Activated CD4-positive, alpha-beta T cell treated with anti-CD3 and anti-CD28 coated beads for 48 hours (primary cell): ENCODE measurements around the gene LRP1.

Experiments used
- DNase-seq: peaks from one replicate; pipeline ENCODE4 v3.0.0-alpha.2; 2020

The LRP1 gene

DNA sequence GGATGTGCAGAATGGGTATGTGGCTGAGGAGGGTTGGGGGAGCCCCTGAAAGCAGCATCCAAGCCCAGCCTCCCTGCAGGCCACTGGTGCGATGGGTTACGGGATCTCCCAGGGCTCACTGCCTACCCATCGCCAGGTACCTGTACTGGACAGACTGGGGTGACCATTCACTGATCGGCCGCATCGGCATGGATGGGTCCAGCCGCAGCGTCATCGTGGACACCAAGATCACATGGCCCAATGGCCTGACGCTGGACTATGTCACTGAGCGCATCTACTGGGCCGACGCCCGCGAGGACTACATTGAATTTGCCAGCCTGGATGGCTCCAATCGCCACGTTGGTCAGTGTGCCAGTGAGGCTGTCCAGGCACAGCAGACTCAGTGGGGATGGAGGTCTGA is 70.0 kb downstream of the LRP1 start:
- DNase-seq = no peak

DNA sequence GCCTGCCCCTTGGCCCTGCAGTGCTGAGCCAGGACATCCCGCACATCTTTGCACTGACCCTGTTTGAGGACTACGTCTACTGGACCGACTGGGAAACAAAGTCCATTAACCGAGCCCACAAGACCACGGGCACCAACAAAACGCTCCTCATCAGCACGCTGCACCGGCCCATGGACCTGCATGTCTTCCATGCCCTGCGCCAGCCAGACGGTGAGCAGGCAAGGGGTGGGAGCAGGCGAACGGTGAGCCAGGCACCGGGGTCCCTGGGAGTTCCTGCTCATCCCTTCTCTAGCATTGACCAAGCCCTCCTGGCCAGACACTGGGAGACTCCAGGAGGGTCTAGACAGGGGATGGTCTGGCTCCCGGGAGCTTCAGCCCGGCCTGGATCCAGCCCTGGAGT is 70.9 kb downstream of the LRP1 start:
- no peak for DNase-seq

DNA sequence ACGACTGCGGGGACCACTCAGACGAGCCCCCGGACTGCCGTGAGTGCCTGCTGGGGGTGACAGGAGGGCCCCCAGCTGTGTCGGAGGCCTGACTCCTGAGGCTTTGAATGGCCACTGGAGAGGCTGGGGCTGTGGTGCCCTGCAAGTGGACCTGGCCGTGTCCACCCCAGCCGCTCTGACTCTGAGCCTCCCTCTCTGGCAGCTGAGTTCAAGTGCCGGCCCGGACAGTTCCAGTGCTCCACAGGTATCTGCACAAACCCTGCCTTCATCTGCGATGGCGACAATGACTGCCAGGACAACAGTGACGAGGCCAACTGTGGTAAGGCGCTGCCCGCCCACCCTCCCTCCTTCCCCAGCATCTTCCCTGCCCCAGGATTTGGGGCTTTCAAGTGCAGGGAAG is 72.2 kb downstream of the LRP1 start:
- DNase-seq = no peak

DNA sequence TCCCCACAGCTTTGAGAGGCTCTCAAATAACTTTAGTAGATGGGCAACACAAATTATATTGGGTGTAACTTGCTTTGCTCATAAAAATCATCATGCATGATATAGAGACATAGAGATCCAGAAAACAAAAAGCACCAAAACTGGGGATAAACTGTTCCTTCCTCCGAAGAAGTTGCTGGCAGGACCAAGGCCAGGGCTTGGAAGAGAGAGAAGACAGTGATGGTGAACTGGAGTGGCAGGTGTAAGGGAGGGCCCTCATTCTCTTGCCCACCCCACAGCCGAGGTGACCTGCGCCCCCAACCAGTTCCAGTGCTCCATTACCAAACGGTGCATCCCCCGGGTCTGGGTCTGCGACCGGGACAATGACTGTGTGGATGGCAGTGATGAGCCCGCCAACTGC is 72.9 kb downstream of the LRP1 start:
- no peak for DNase-seq

DNA sequence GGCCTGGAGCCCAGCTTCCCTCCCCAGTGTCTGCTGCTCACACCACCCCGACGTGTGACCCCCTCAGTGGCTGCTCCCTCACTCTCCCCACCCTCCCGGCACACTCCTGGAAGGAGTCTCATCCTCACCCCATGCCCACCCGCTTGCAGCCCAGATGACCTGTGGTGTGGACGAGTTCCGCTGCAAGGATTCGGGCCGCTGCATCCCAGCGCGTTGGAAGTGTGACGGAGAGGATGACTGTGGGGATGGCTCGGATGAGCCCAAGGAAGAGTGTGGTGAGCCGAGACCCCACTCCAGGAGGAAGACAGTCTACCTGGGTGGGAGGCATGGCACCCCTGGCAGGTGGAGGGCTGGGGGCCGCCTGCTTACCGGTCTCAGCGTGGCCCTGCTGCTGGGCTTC is 73.3 kb downstream of the LRP1 start:
- no peak for DNase-seq

DNA sequence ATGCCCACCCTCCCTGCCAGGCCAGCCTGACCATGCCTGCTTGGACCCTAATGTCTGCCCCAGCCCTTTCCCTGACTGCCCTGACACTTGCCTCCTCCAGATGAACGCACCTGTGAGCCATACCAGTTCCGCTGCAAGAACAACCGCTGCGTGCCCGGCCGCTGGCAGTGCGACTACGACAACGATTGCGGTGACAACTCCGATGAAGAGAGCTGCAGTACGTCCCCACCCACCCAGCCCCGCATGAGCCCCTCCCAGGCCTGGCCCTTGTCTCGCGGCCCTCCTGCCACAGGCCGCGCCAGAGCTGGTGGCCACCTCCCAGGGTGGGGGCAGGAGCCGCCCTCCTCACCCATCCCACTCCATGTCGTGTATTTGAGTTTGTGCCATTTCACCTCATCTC is 74.0 kb downstream of the LRP1 start:
- no peak for DNase-seq

DNA sequence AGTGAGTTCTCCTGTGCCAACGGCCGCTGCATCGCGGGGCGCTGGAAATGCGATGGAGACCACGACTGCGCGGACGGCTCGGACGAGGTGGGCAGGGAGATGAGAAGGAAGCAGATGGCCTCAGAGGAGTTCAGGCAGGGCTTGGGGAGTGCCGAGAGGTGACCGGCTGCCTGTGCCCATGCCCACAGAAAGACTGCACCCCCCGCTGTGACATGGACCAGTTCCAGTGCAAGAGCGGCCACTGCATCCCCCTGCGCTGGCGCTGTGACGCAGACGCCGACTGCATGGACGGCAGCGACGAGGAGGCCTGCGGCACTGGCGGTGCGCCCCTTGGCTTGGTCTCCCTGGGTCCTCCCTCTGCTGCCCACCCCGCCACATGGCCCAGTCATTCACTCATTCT is 74.9 kb downstream of the LRP1 start:
- no peak for DNase-seq

DNA sequence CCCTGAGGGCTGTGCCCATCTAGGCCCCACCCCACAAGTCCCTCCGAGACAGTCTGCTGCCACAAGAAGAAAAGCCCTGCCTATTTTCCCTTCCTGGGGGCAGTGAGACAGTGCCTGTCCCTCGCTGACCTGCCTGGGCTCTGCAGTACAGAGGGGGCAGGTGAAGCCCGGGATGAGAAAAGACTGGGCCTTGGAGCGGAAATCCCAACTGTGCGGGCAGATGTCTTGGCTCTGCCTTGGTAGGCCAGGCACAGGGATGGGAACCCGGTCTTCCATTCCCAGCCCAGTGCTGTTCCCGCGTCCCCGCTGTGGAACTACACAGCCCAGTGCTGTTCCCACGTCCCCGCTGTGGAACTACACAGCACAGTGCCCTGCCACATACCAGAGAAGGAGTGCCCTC is 75.5 kb downstream of the LRP1 start:
- DNase-seq = no peak

DNA sequence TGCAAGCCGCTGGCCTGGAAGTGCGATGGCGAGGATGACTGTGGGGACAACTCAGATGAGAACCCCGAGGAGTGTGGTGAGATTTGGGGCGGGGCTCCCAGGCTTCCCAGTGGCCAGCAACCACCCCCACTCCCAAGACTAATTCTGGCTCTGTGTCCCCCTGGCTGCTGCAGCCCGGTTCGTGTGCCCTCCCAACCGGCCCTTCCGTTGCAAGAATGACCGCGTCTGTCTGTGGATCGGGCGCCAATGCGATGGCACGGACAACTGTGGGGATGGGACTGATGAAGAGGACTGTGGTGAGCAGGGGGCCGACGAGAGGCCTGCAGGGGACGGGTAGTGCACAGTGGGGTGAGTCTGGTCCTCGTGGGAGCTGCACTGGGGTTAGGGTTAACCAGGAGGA is 76.2 kb downstream of the LRP1 start:
- DNase-seq = no peak

DNA sequence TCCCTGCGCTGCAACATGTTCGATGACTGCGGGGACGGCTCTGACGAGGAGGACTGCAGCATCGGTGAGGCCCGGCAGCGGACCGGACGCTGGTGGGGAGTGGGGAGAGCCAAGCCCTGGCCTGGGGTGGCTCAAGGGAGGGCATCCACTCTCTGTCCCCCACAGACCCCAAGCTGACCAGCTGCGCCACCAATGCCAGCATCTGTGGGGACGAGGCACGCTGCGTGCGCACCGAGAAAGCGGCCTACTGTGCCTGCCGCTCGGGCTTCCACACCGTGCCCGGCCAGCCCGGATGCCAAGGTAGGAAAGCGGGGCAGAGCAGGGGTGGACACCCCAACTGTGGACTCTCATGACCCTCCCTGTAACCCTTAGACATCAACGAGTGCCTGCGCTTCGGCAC is 76.9 kb downstream of the LRP1 start:
- no peak for DNase-seq

DNA sequence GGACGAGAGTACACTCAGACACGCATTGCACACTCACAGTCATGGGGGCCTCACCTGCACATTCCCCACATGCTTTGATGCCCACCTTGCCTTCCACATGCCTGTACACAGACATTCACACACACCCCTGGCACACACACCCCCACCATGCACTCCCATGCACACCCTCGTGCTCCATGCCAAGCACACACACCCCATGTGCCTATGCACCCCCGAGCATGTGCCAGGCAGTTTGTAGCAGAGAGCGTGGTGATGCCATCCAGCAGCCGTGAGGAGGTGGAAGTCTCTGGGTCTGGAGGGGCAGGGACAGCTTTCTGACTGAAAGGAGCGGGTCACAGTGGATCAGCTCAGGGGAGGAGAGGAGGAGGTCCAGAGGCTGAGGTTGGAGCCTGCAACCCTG is 77.6 kb downstream of the LRP1 start:
- DNase-seq = no peak

DNA sequence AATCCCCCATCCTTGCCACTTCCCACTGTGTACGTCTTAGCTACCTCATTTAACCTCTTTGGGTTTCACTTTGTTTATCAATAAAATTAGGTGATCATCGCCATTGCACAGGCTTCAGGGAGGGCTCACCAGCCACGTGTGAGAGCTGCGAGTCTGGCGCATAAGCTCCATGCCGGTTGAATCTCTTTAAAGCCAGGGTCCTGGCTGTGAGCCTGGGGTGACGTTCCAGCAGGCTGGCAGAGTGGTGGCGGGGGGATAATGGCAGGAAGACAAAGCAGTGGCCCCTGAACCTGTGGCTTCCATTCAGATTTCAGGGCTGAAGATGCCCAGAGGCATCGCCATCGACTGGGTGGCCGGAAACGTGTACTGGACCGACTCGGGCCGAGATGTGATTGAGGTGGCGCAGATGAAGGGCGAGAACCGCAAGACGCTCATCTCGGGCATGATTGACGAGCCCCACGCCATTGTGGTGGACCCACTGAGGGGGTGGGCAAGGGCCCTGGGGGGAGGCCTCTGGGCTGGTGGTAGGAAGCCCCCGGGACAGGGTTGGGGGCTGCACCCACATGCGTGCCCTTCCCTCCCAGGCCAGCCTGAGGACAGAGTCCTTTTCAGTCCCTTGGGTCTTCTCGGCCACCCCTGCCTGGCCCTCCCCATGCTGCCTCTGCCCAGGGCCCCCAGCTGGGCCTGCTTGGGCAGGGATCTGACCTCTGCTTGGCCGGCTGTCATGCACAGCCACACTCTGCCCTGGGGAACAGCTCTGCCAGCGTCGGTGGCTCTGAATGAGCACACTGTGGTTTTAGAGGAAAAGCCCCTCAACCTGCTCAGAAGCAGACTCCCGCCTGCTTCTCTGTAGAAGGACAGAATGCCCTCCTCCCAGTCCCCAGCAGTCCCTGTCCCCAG is 79.7 kb downstream of the LRP1 start:
- DNase-seq = no peak

DNA sequence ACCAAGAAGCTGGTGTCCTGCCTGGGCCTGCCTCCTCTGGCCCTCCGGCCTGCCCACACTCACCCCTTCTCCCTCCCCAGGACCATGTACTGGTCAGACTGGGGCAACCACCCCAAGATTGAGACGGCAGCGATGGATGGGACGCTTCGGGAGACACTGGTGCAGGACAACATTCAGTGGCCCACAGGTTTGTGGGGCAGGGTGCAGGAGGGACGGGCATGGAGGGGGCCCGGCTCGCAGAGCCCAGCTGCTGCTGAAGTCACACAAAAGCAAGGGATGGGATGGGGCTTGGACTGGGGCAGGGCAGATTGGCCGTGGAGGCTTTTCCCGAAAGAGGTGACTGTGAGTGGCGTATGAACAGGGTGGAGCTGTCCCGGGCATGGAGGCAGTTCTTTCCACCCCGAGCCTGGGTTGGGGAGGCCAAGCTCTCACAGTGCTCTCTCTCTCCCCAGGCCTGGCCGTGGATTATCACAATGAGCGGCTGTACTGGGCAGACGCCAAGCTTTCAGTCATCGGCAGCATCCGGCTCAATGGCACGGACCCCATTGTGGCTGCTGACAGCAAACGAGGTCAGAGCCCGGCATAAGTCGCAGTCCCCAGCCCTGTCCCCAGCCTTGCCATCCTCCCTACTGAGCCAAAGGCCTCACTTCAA is 80.5 kb downstream of the LRP1 start:
- DNase-seq = no peak

DNA sequence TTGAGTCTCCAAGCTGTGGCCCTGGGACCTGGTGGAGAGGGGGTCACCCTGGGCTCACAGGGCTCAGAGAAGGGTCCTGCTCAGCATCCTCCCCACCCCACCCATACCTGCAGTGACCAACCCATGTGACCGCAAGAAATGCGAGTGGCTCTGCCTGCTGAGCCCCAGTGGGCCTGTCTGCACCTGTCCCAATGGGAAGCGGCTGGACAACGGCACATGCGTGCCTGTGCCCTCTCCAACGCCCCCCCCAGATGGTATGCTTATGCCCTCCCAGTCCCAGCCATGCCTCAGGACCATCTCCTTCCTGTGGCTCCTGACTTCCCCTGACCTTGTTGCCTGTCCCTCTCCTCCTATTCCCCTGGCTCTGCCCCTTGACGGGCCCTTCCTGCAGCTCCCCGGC is 81.6 kb downstream of the LRP1 start:
- DNase-seq = no peak

DNA sequence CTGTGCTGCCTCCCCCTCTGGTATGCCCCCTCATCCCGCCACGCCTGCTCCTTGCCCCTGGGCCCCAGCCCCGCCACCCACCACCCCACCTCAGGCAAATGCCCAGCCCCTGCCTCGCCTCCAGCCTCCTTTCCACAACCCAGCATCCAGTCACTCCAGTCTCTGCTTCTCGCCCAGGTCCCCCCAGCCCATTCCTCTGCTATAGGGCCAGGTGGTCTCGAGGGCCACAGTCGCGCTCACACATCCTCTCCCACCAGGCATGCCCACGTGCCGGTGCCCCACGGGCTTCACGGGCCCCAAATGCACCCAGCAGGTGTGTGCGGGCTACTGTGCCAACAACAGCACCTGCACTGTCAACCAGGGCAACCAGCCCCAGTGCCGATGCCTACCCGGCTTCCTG is 82.2 kb downstream of the LRP1 start:
- DNase-seq = no peak

DNA sequence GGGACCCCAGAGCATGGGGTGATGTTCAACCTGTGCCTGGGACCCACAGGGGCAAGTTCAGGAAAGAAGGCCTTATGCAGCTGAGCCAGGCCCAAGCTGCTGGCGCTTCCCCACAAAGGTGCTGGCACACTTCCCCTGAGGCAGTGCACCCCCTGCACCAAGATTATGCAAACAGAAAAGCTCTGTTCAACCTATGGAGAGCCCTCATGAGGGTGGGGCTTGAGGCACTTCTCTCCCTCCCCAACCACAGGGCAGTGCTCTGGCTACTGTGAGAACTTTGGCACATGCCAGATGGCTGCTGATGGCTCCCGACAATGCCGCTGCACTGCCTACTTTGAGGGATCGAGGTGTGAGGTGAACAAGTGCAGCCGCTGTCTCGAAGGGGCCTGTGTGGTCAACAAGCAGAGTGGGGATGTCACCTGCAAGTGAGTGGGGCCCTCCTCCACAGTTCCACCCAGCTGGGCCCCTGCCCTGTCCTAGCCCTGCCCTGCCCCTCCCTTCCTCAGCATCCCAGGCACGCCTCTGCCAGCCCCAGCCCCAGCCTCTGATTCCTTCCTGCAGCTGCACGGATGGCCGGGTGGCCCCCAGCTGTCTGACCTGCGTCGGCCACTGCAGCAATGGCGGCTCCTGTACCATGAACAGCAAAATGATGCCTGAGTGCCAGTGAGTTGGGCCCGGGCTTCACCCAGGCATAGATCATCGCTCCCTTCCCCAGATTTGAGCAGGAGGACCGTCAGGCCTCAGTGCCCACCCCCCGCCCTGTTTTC is 82.8 kb downstream of the LRP1 start:
- no peak for DNase-seq

DNA sequence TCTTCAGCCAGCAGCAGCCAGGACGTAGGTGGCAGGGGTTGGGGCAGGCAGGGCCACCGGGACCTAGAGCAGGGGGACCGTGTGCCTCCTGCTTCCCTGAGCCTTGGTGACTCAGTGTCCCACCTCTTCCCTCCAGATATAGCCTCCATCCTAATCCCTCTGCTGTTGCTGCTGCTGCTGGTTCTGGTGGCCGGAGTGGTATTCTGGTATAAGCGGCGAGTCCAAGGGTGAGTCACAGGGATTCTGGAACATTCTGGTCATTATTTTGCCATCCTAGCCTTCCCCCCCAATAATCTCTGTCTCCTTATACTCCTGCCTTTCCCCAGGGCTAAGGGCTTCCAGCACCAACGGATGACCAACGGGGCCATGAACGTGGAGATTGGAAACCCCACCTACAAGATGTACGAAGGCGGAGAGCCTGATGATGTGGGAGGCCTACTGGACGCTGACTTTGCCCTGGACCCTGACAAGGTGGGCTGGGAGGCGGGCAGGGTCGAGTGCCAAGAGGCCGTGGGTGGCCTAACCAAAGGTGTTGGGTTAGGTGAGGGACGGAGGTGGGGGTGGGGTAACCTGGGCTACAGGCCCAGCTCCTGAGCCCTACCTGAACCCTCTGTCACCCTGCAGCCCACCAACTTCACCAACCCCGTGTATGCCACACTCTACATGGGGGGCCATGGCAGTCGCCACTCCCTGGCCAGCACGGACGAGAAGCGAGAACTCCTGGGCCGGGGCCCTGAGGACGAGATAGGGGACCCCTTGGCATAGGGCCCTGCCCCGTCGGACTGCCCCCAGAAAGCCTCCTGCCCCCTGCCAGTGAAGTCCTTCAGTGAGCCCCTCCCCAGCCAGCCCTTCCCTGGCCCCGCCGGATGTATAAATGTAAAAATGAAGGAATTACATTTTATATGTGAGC is 83.8 kb downstream of the LRP1 start:
- DNase-seq = no peak

DNA sequence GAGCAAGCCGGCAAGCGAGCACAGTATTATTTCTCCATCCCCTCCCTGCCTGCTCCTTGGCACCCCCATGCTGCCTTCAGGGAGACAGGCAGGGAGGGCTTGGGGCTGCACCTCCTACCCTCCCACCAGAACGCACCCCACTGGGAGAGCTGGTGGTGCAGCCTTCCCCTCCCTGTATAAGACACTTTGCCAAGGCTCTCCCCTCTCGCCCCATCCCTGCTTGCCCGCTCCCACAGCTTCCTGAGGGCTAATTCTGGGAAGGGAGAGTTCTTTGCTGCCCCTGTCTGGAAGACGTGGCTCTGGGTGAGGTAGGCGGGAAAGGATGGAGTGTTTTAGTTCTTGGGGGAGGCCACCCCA is 84.4 kb downstream of the LRP1 start:
- DNase-seq = no peak

DNA sequence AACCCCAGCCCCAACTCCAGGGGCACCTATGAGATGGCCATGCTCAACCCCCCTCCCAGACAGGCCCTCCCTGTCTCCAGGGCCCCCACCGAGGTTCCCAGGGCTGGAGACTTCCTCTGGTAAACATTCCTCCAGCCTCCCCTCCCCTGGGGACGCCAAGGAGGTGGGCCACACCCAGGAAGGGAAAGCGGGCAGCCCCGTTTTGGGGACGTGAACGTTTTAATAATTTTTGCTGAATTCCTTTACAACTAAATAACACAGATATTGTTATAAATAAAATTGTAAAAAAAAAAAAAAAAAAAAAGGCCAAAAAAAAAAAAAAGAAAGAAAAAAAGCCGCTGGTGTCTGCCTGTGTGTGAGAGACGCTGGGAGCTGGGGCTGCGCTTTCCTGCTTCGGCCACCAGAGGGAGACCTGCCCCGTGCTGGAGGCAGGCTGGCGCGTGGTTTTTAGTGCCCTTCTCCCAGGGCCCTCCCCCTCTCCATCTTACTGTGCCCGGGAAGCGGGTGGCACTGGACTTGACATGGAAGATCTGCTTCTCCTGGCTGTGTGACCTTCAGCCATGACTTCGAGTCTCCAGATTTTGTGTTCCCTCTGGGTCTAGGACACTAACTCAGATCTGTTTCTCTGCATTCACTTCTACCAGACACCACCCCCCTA is 84.9 kb downstream of the LRP1 start:
- peak; percentile 89 for DNase-seq

DNA sequence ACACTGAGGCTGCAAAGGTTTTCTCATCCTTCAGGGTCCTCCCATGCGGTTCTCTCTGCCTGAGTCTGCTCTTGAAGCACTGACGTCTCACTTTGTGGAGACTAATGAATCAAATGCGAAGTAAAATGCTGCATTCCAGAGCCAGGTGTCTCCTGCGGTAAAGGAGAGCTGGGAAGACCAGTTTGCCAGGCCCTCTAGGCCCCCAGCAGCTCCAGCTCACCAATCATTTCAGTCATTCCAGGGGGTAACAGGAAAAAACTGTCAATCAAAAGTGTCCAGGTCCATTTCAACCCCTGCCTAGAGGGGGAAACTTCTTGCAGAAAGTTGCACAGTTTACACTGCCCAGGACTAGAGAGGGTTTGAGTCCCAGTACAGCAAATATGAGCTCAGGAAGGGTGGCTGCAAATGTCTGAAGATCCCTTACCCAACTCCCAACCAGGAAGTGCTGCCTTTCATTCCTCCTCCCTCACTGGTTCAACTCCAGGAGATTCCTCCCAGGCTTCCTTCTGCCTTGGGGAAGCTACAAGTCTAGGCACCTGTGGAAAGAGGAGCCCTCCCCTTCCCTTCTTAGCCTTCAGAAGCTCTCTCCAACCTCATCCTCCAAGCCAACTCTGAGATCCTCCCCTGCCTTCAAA is 85.6 kb downstream of the LRP1 start:
- no peak for DNase-seq

DNA sequence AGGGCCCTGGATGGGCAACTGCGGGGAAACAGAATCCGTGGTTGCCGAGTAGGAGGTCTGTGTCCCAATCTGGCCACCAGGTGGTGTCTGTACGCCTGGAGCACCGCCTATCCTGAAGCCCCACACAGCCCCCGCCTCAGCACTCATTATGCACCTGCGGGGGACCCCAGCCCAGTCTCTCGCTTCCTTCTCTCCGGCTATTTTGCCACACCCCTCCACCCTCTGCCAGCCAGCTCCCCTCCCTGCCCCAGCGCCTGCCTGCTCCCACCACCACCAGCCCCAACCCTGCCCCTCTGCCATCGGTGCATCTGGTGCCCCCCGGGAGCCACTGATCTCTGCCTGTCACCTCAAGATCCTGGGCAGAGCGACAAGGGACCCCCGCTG is 86.1 kb downstream of the LRP1 start:
- peak; percentile 81 for DNase-seq

DNA sequence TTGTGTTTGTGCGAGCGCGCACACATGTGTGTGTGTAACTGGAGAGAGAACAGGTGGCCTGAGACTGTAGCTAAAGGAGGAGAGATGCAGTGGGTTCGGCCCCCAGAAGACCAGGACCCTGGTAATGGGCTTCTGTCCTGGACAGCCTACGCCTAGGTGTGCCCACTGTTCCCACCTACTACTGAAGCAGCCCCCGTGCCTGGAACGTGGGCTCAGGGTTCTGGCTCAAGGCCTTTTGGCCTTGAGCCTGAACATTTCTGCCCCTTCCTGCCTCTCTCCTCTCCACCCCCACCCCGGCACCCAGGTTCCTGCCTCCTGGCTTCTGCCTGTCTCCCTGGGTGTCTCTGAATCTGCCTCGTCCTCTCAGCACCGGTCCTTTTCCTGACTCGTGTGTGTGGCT is 86.8 kb downstream of the LRP1 start:
- no peak for DNase-seq
